GM19328 (cell line): ENCODE data around the gene AIG1.

ENCODE experiments used
- ATAC-seq: cut with Tn5 transposase; IDR thresholded peaks from one replicate; pipeline ENCODE4 v1.9.1; 2021; ENCODE audit warnings: mild to moderate bottlenecking, moderate library complexity; ENCODE audit not compliant: unreplicated experiment

The AIG1 gene

GRCh38 chr6:143349530-143349929 lies 288.8 kb downstream of the AIG1 start:
- no peak for ATAC-seq

GRCh38 chr6:143356101-143356880 lies 295.6 kb downstream of the AIG1 start:
- no peak for ATAC-seq

GRCh38 chr6:143357152-143357551 lies 296.5 kb downstream of the AIG1 start:
- ATAC-seq, result no peak

GRCh38 chr6:143357561-143358255 lies 297.0 kb downstream of the AIG1 start:
- ATAC-seq, result no peak

GRCh38 chr6:143361536-143362191 lies 301.0 kb downstream of the AIG1 start:
- no peak for ATAC-seq

- ATAC-seq, result no peak
Measured at GRCh38 chr6:143362192-143362558, 301.5 kb downstream of the AIG1 start.

GRCh38 chr6:143363299-143363698 lies 302.6 kb downstream of the AIG1 start:
- ATAC-seq, result no peak

- peak; percentile 98 for ATAC-seq
Measured at GRCh38 chr6:143368426-143368825, 307.7 kb downstream of the AIG1 start.

GRCh38 chr6:143369971-143370370 lies 309.3 kb downstream of the AIG1 start:
- no peak for ATAC-seq

- ATAC-seq, result no peak
Measured at GRCh38 chr6:143370812-143371370, 310.2 kb downstream of the AIG1 start.

GRCh38 chr6:143372199-143372882 lies 311.7 kb downstream of the AIG1 start:
- ATAC-seq, result no peak

- no peak for ATAC-seq
Measured at GRCh38 chr6:143374014-143374413, 313.3 kb downstream of the AIG1 start.

GRCh38 chr6:143375022-143375585 lies 314.4 kb downstream of the AIG1 start:
- no peak for ATAC-seq

- no peak for ATAC-seq
Measured at GRCh38 chr6:143376375-143376774, 315.7 kb downstream of the AIG1 start.

GRCh38 chr6:143376861-143377260 lies 316.2 kb downstream of the AIG1 start:
- no peak for ATAC-seq

- ATAC-seq, result no peak
Measured at GRCh38 chr6:143385636-143386035, 324.9 kb downstream of the AIG1 start.

GRCh38 chr6:143390278-143390677 lies 329.6 kb downstream of the AIG1 start:
- no peak for ATAC-seq
